Stimulated activated memory B cell treated with anti-CD40 and anti-IgM and Interleukin-4, amounts not matched to agents 10 μg/mL and 1 μg/mL and 100 μg/mL, for 72 hours (primary cell): ENCODE measurements around the gene TNNT3.
A peak's percentile ranks its signal among the peaks of the same experiment; 100 is the strongest.

Experiments
- ATAC-seq: fragments of 150-1000 bp; cut with Tn5 transposase; 2 replicates; pipeline ENCODE4 v1.10.0; 2021
- H3K27ac Mint-ChIP-seq: one replicate; pipeline ENCODE4 v1.8.0; 2022; ENCODE audit warnings: mild to moderate bottlenecking, mixed read lengths
- H3K27me3 Mint-ChIP-seq: one replicate; pipeline ENCODE4 v1.8.0; 2022; ENCODE audit warnings: mixed read lengths
- H3K36me3 Mint-ChIP-seq: one replicate; pipeline ENCODE4 v1.8.0; 2022; ENCODE audit warnings: mixed read lengths
- H3K4me1 Mint-ChIP-seq: one replicate; pipeline ENCODE4 v1.8.0; 2022; ENCODE audit warnings: mixed read lengths
- H3K4me3 Mint-ChIP-seq: one replicate; pipeline ENCODE4 v1.8.0; 2022; ENCODE audit warnings: mild to moderate bottlenecking, moderate library complexity, mixed read lengths
- H3K9me3 Mint-ChIP-seq: one replicate; pipeline ENCODE4 v1.8.0; 2022; ENCODE audit warnings: mixed read lengths

TNNT3 gene

DNA sequence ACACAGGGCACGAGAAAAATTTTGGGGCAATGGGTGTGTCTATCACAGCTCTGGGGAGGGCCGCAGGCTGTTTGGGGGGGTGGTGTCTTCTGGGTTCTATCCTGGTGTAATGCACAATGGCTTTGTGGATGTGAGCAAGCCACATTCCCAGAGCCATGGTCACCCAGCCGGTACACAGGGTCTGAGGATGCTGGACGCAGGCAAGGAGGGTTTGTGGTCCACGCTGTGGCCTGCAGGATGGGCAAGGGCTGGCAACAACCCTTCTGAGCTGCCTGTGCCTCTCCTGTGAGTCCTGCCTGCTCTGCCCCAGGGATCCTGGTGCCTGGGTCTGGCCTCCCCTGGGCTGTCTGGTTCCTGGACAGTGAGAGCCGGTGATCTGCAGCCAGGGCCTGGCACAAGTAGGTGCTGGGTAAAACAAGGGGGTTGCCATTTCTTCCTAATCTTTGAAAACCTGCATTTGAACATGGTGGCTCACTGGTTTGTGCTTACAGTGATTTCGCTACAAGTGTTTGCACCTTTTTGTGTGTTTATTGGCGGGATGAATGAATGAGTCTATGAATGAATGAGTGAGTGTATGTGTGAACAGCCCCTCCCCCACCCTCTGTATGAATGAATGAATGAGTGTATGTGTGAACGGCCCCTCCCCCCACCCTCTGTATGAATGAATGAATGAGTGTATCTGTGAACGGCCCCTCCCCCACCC lies 23.2 kb downstream of the TNNT3 start:
- no peaks in the 10 kb centered on the region for H3K36me3 Mint-ChIP-seq
- no peak for ATAC-seq
- H3K27ac Mint-ChIP-seq = no peak overlapping the region
- H3K27me3 Mint-ChIP-seq = peaks cover 18% of the 10 kb centered on the region
- H3K4me1 Mint-ChIP-seq = peaks cover 6% of the 10 kb centered on the region
- no peaks in the 10 kb centered on the region for H3K9me3 Mint-ChIP-seq
- H3K4me3 Mint-ChIP-seq = no peak overlapping the region

DNA sequence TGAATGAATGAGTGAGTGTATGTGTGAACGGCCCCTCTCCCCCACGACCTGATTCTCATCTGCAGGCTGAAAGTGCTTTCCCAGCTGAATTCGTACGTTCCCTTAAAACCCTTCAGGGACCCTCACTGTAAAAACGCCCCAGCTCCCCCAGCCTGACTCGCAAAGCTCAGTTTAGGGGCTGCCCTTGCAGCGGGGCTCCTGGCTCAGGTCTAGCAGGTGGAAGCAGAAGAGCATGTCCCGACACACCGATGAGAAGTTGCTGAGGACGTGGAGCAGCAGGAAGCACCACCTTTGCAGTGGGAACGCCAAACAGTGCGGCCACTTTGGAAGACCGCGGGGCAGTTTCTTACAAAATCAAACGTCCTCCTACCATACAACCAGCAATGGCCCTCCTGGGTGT lies 24.1 kb downstream of the TNNT3 start:
- peaks cover 9% of the 10 kb centered on the region for H3K27me3 Mint-ChIP-seq
- no peaks in the 10 kb centered on the region for H3K9me3 Mint-ChIP-seq
- H3K27ac Mint-ChIP-seq = no peak overlapping the region
- H3K36me3 Mint-ChIP-seq = no peaks in the 10 kb centered on the region
- H3K4me3 Mint-ChIP-seq = no peak overlapping the region
- ATAC-seq = no peak
- peaks cover 6% of the 10 kb centered on the region for H3K4me1 Mint-ChIP-seq

DNA sequence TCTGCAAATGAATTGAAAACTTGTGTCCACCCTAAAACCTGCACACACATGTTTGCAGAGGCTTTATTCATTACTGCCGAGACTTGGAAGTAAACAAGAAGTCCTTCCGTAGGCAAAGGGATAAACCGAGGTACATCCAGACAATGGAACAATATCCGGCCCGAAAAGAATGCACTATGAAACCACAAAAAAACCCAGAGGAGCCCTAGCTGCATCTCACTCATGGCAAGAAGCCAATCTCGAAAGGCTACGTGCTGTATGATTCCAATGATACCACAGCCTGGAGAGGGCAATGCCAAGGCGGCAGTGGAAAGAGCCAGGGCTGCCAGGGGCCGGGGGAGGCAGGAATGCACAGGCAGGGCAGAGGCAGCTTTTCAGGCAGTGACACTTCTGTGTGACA lies 24.5 kb downstream of the TNNT3 start:
- Mint-ChIP-seq H3K27ac (no peak overlapping the region), H3K4me3 (no peak overlapping the region), H3K27me3 (peaks cover 5% of the 10 kb centered on the region), H3K4me1 (peaks cover 3% of the 10 kb centered on the region), H3K36me3 (no peaks in the 10 kb centered on the region), H3K9me3 (no peaks in the 10 kb centered on the region)
- no peak for ATAC-seq

DNA sequence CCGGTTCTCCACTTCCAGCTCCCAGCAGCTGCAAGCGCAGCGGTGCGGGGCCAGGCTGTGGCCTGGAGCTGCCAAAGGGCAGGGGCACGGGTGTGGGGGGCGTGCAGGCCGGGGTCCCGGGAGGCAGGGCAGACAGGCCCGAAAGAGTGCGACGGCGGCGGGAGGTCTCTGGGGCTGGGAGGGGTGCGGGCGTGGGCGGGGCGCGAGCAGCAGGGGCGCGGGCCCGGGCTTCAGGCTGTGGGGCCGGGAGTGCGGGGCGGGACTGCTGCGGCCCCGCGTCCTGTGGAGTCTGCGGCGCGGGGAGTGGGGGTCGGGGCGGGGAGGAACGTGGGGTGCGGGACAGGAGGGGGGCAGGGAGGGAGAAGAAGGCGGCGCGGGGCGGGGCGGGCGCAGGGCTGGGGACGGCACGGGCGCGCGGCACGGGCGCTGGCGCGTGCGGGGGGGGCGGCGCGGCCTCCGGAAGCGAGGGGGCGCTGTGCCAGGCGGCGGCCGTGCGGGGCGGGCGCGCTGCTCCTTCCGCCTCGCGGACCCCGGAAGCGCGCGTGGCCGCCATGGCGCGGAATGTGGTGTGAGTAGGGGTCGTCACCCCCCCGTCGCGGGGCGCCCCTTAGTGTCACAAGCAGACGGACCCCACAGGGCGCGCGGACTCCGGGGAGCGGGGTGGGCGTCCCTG lies 27.4 kb downstream of the TNNT3 start, which contains the start of gene MRPL23:
Gene MRPL23, plus strand, starts transcription at position 521 of the 673 bp plus-strand sequence. Its CDS starts 31 bp downstream, at position 552.
- H3K36me3 Mint-ChIP-seq = no peaks in the 10 kb centered on the region
- no peaks in the 10 kb centered on the region for H3K9me3 Mint-ChIP-seq
- no peaks in the 10 kb centered on the region for H3K27me3 Mint-ChIP-seq
- peak; percentile 79 for ATAC-seq
- H3K27ac Mint-ChIP-seq = no peak within 1 kb of the TSS
- H3K4me3 Mint-ChIP-seq = no peak within 1 kb of the TSS
- no peaks in the 10 kb centered on the region for H3K4me1 Mint-ChIP-seq

DNA sequence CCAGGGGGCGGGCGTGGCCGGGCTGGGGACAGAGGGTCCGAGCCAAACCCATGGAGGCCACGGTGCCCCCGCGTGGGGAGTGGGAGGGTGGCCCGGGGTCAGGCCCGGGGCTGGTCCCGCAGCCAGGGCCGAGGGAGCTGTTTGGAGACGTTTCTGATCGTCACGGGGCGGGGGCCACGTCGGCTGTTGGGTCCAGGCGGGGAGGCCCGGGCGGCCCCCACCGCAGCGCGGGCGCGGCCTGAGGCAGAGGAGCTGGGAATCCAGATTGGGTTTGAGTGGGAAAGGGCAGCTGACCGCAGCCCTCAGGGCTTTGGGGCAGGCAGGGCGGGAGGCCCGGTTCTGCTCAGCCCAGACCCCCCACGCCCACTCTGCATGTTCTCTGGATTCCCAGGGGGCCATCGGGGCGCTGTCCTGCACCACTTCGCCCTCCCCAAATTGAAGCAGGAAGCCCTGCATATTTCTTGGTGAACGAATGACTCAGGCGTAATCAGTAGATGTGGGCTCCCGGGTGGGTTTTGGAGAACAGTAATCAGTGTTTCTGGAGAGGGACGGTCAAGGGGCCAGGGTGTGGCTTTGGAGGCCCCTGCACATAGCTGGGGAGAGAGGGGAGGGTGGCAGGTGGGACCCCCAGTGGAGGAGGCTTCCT lies 28.2 kb downstream of the TNNT3 start:
- H3K27me3 Mint-ChIP-seq = no peaks in the 10 kb centered on the region
- H3K27ac Mint-ChIP-seq = no peak overlapping the region
- H3K36me3 Mint-ChIP-seq = no peaks in the 10 kb centered on the region
- no peak overlapping the region for H3K4me3 Mint-ChIP-seq
- ATAC-seq = peak; percentile 65
- H3K4me1 Mint-ChIP-seq = no peaks in the 10 kb centered on the region
- no peaks in the 10 kb centered on the region for H3K9me3 Mint-ChIP-seq

DNA sequence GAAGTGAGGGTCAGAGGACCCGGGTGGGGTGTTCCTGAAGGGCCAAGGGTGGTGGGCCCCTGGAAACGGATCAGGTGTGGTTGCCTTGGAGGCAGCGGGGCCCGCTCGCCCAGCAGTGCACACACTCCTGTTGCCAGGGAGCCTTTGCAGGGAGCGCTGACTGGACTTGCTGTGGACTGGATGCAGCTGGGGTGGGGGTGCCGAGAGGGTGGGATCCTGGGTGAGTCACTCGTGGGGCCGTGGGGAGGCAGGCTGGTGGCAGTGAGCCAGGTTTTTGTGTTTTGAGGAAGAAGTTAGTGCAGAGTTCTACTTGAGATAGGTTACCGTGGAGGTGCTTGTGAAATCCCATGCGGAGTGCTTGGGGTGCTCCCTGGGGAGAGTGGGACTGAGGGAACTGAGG lies 28.9 kb downstream of the TNNT3 start:
- no peaks in the 10 kb centered on the region for H3K4me1 Mint-ChIP-seq
- H3K9me3 Mint-ChIP-seq = no peaks in the 10 kb centered on the region
- no peaks in the 10 kb centered on the region for H3K36me3 Mint-ChIP-seq
- no peak overlapping the region for H3K27ac Mint-ChIP-seq
- H3K27me3 Mint-ChIP-seq = no peaks in the 10 kb centered on the region
- no peak for ATAC-seq
- no peak overlapping the region for H3K4me3 Mint-ChIP-seq

DNA sequence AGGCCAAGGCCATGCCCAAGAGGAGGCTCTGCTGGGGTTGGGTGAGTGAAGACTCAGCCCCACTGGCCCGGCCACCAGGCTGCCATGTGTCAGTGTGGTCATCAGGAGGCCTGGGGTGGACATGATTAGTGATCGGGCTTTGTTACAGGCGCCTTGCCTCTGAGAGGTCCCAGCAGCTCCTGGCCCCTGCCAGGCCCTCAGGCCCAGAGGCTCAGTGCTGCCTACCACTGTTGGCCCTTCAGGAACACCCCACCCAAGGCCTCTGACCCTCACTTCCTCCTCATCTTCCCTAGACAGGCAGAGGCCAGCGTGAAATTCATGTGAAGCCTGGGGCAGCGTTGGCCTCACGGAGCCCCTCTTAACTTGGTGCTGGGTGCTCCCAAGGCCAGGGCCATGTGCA lies 29.8 kb downstream of the TNNT3 start:
- ATAC-seq = no peak
- H3K27ac Mint-ChIP-seq = no peak overlapping the region
- H3K27me3 Mint-ChIP-seq = no peaks in the 10 kb centered on the region
- H3K4me1 Mint-ChIP-seq = no peaks in the 10 kb centered on the region
- no peak overlapping the region for H3K4me3 Mint-ChIP-seq
- H3K9me3 Mint-ChIP-seq = no peaks in the 10 kb centered on the region
- no peaks in the 10 kb centered on the region for H3K36me3 Mint-ChIP-seq

DNA sequence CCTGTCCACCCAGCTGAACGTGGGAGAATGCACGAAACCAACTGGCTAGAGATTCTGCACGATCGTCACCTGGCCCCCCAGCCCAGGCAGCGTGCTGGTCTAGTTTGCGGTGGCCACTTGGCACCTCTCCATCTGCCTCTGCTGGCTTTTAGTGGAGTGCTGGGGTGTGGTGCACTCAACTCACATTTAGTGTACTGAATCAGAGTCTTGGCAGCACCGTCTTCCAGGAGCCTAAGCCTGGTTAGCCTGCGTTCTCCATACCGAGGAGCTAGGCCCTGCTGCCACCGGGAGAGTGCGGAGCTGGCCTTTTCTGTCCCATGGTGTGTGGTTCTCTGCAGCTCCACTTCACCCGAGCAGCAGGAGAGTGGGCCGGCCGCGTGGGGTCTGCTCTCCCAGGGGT lies 30.4 kb downstream of the TNNT3 start:
- Mint-ChIP-seq H3K9me3 (no peaks in the 10 kb centered on the region), H3K27me3 (no peaks in the 10 kb centered on the region)
- ATAC-seq = no peak

DNA sequence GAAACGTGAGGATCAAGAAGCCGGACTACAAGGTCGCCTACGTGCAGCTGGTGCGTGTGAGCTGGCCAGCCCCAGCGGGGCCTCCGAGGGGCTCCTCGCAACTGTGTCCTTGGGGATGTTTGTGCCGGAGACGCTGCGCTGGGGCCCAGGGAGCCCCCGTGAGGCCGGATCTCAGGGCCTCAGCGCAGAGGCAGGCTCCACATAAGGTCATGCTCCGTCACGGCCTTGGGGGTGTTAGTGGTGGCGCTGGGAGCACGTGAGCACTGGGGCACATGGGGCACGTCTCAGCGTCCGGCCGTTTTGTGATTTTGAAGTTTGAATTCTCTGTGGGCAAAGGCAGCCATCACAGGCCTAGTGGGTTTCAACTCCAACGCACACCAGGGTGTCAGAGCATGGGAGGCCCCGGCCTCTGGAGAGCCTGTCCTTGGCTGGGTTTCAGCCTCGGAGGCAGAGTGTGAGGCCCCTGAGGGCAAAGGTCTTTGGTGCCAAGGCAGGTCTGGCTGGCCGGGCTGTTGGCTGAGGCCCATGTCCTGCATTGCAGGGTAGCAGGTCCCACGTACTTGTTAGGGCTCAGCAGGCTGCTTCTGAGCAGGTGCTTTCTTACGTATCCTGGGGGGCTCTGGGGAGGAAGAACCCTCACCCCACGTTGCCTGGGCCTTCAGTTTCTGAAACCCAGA lies 33.4 kb downstream of the TNNT3 start:
- H3K4me3 Mint-ChIP-seq = no peak overlapping the region
- H3K27me3 Mint-ChIP-seq = no peaks in the 10 kb centered on the region
- ATAC-seq = no peak
- no peaks in the 10 kb centered on the region for H3K4me1 Mint-ChIP-seq
- no peaks in the 10 kb centered on the region for H3K9me3 Mint-ChIP-seq
- no peaks in the 10 kb centered on the region for H3K36me3 Mint-ChIP-seq
- no peak overlapping the region for H3K27ac Mint-ChIP-seq

More for the DNA sequence above, 30.4 kb downstream of the TNNT3 start:
- Mint-ChIP-seq H3K27ac (no peak overlapping the region), H3K4me3 (no peak overlapping the region), H3K36me3 (no peaks in the 10 kb centered on the region), H3K4me1 (no peaks in the 10 kb centered on the region)

DNA sequence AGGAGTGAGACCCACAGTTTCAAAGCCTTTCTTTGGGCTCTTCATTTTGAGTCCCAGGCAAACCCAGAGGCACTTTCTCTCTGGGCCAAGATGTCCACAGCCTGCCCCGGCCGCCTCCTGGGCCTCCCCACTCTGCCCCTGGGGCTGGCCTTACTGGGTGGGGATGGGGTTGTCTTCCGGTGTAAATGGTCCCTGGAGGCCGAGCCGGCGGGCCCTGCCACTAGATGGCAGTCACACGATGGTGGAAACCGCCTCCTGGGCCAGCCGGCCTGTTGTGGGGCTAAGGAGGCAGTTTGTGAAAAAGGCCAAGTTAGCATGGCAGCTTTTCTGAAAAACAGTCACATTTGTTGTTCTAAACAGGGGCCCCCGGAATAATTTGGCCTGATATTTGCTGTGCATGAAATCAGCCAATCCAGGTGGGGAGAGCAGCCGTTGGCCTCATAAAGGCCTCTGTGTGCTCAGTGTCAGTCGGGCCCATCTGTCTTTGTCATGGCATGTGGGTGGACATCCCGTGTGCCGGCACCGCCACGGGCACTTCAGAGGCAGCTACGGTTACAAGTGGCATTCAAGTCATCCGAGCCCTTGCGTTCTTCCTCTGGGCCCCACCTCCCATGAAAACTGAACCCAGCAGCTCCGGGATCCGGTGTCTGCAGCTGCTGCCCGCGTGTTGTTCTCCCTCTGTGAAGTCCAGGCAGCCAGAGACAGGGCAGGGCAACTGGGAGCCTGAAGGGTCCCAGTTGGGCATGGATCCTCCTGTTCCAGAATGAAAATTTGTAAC lies 34.2 kb downstream of the TNNT3 start:
- ATAC-seq = peak; percentile 36
- Mint-ChIP-seq H3K4me1 (no peaks in the 10 kb centered on the region), H3K36me3 (no peaks in the 10 kb centered on the region), H3K27me3 (no peaks in the 10 kb centered on the region), H3K27ac (no peak overlapping the region), H3K9me3 (no peaks in the 10 kb centered on the region), H3K4me3 (no peak overlapping the region)

DNA sequence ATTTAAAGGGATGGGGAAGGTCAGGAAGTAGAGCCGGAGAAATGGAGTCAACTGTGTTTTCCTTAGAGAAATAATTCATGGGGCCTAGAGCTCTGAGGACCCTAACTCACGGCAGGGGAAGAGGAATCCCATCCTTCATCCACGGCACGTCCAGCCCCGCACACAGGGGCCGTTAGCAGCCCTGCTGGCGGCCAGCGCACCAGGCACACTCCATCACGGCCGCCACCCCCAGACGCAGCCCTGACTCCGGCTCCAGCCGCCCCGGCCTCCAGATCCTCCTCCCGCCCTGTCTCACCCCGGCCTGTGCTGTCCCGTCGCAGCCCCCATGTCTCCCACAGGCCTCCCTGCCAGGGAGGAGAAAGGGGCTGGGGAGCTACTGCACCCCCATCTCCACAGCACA lies 38.9 kb downstream of the TNNT3 start:
- no peak overlapping the region for H3K4me3 Mint-ChIP-seq
- no peaks in the 10 kb centered on the region for H3K36me3 Mint-ChIP-seq
- no peak for ATAC-seq
- no peaks in the 10 kb centered on the region for H3K4me1 Mint-ChIP-seq
- no peaks in the 10 kb centered on the region for H3K9me3 Mint-ChIP-seq
- no peaks in the 10 kb centered on the region for H3K27me3 Mint-ChIP-seq
- no peak overlapping the region for H3K27ac Mint-ChIP-seq

DNA sequence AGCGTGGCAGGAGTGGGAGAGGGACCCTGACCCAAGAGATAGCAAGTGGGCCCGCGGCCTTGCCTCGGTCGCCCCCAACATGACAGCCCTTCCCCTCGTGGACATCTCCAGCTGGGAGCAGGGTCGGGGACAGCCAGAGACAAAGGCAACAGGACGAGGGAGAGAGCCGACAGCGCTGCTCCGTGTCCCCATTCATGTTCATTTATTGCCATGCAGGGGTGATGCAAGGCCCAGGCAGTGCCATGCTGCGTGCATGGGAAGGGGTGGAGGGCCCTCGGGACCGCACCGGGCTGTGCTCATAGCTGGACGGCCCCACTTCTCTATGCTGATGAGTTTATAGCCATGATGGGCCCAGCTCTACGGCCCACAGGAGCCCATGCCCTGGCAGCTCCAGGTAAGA lies 40.3 kb downstream of the TNNT3 start:
- Mint-ChIP-seq H3K4me3 (no peak overlapping the region), H3K9me3 (no peaks in the 10 kb centered on the region), H3K36me3 (no peaks in the 10 kb centered on the region), H3K27ac (no peak overlapping the region), H3K27me3 (no peaks in the 10 kb centered on the region), H3K4me1 (no peaks in the 10 kb centered on the region)
- no peak for ATAC-seq

DNA sequence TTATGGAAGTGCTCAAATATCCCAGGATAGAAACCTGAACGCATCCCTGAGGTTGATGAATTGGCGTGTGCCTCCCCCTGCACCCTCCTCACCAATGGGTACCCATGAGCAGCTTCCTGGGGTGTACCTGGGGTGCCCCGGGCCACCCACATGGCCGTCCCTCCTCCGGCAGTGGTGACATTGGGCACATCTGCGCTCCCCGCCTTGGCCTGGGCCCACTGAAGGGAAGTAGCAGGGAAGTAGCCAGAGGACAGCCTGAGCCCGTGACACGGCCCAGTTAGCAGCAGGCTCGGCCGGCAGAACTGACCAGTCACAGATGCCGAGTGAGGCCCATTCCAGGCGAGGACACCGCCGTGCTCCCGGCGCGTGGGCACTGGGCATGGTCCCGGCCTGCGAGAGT lies 44.4 kb downstream of the TNNT3 start:
- no peaks in the 10 kb centered on the region for H3K4me1 Mint-ChIP-seq
- no peaks in the 10 kb centered on the region for H3K27me3 Mint-ChIP-seq
- no peak overlapping the region for H3K4me3 Mint-ChIP-seq
- no peak overlapping the region for H3K27ac Mint-ChIP-seq
- H3K9me3 Mint-ChIP-seq = no peaks in the 10 kb centered on the region
- ATAC-seq = no peak
- no peaks in the 10 kb centered on the region for H3K36me3 Mint-ChIP-seq

DNA sequence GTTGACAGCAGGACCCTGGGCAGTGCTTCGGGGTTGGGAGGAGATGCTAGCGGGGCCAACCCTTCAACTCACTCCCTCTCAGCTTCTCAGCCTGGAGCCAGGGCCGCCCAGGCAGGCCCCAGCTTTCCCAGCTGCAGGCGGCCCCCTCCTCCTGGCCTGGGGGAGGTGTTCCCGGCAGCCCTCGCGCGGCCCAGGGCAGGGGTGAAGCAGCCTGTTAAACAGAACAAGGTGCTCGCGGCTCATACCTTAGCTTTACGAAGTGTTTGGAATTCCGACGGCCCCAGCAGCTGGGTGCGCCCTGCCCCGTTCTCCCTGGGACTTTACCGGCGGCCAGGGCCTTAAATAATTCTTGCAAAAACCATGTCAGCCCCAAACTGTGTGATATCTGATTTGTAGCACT lies 44.8 kb downstream of the TNNT3 start:
- Mint-ChIP-seq H3K27me3 (no peaks in the 10 kb centered on the region), H3K4me3 (no peak overlapping the region), H3K36me3 (no peaks in the 10 kb centered on the region), H3K27ac (no peak overlapping the region), H3K9me3 (no peaks in the 10 kb centered on the region), H3K4me1 (no peaks in the 10 kb centered on the region)
- ATAC-seq = no peak

DNA sequence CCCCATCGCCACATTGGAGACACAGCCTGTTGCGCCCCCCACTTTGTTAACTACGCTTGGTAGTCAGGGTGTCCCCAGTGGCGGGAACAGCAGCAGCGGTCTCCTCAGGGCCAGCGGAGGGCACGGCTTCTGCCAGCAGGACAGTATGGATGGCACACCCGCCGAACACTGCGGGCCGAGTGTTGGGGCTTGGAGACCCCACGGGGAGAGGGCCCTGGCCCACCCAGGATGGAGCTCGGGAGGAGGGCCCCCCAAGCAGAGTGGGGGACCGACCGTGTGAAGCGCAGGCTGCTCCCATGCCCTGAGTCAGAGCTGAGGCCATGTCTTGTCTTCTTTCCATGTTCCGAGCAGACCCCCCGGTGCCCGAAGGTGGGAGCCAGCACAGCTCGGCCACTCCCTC lies 45.5 kb downstream of the TNNT3 start:
- H3K4me3 Mint-ChIP-seq = no peak overlapping the region
- H3K9me3 Mint-ChIP-seq = no peaks in the 10 kb centered on the region
- H3K27me3 Mint-ChIP-seq = no peaks in the 10 kb centered on the region
- H3K4me1 Mint-ChIP-seq = no peaks in the 10 kb centered on the region
- ATAC-seq = no peak
- H3K27ac Mint-ChIP-seq = no peak overlapping the region
- H3K36me3 Mint-ChIP-seq = no peaks in the 10 kb centered on the region
